ENCODE measurements around the gene ZNF136. TPM values are rescaled to one million over a fixed set of nuclear protein-coding genes. Genes with fewer than 3 reads are reported as not detected.

ZNF136 gene
- total and polyA plus RNA-seq, 2 donors (not counting 3 experiments of a cell fraction or from before 2014, with no cell fraction given), result 0.92 to 3.5 TPM

DNA sequence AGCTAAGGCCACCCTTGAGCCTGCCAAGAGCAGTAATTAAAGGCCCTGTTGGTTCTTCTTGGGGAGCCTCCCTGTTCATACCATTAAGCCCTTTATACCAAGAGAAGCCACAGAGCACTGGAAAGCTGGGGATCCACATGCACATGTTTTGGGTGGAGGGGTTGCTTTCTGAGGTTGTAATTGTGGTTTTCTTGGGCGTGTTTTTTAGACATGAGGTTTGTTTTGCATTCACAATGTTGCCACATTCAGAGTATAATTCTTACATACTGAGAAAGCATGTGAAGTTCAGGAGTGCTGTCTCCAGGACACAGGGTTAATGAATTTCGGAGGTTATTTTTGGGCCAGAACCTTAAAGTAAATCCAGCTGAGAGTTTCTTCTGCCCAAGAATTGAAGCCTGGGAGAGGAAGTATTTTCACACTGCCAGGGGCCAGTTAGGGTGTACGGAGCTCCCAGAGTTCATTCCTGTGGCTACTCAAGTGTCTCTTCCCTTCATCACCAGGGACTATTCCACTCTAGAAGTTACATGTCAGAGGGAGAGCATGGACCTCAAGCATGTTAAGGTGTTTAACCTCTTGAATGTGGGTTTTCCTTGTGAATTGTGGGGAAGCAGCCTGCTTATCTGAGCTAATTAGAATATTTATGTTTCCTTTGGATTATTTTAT lies 37.0 kb downstream of the ZNF136 start:
- Histone ChIP-seq H3K4me1 (ENCODE audit: control insufficient read depth, extremely low read depth, insufficient read depth, low read length) (no peaks in the 10 kb centered on the region), H3K9me3 (replicated peaks; ENCODE audit: control insufficient read depth, insufficient read depth, low read length) (no peaks in the 10 kb centered on the region), H3K4me2 (ENCODE audit: insufficient read depth, low read length) (no peak overlapping the region), H2AFZ (ENCODE audit: low read depth, low read length) (no peak overlapping the region), H3K27me3 (ENCODE audit: control insufficient read depth in 2 of 2, insufficient read depth in 2 of 2, low read length in 2 of 2) (no peaks in the 10 kb centered on the region), H3K9me1 (replicated peaks; ENCODE audit: control insufficient read depth, extremely low read depth, insufficient read depth, low read length) (no peaks in the 10 kb centered on the region), H3K79me2 (ENCODE audit: control insufficient read depth, insufficient read depth, low read length) (no peaks in the 10 kb centered on the region), H3K36me3 (ENCODE audit: control insufficient read depth in 2 of 2, extremely low read depth in 1 of 2, insufficient read depth in 2 of 2, low read length in 2 of 2) (no peaks in the 10 kb centered on the region), H4K20me1 (replicated peaks; ENCODE audit: control insufficient read depth, extremely low read depth, insufficient read depth, low read length) (no peaks in the 10 kb centered on the region), H3K9ac (replicated peaks; ENCODE audit: extremely low read depth, insufficient read depth, low read length) (no peak overlapping the region), H3K27ac (ENCODE audit: insufficient read depth, low read depth, low read length) (no peak overlapping the region), H3K4me3 (replicated peaks in 1 of 3; ENCODE audit: insufficient read depth in 1 of 3, low read depth in 1 of 3, low read length in 3 of 3) (no peak overlapping the region)
- ChIA-PET POLR2A (no interaction called here), CTCF (no interaction called here)
- DNase-seq (ENCODE audit: low read depth, low spot score) (no peak), FAIRE-seq (no peak)
- TF ChIP-seq GATA2 (IDR thresholded peaks at IDR 0.05; ENCODE audit: insufficient read depth, insufficient read length, low read depth, low read length) (no peak), MYC (IDR thresholded peaks at IDR 0.05; ENCODE audit: low read depth, low read length) (no peak)
- TF ChIP-seq, protein P1, sequence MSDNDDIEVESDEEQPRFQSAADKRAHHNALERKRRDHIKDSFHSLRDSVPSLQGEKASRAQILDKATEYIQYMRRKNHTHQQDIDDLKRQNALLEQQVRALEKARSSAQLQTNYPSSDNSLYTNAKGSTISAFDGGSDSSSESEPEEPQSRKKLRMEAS (IDR thresholded peaks at IDR 0.05; ENCODE audit: insufficient read depth, insufficient read length), result no peak
- BruUV-seq (replicated peaks), result no TSS peak
- intact Hi-C loops (cut with micrococcal nuclease) (no loop called here), dilution Hi-C loops (cut with MboI; ENCODE audit: extremely low pct_ligation_motif_present, low sequenced_read_pairs) (no loop called here)

DNA sequence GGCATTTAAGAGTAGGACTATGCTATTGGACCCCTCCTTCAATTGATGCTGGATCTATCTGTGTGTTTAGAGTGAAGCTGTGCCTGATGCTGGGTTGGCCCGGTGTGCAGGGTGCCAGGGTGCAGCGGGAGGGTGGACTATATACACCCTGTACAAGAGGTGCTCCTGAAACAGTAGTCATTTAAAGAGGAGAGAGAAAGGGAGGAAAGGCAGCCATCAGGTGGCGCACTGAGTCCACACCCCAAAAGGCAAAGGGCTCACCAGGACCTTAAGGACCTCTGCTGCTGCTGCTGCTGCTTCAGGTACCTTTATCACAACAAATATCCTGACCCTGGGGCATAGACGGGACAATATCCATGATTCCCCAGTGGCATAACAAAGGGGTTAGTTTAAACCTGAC lies 39.4 kb downstream of the ZNF136 start:
- intact Hi-C loops (cut with micrococcal nuclease) (no loop called here), dilution Hi-C loops (cut with MboI; ENCODE audit: extremely low pct_ligation_motif_present, low sequenced_read_pairs) (no loop called here)
- no peak overlapping the region for H3K4me2 ChIP-seq (ENCODE audit: insufficient read depth, low read length)
- no peaks in the 10 kb centered on the region for H3K36me3 ChIP-seq (ENCODE audit: control insufficient read depth in 2 of 2, extremely low read depth in 1 of 2, insufficient read depth in 2 of 2, low read length in 2 of 2)
- no peak for DNase-seq (ENCODE audit: low read depth, low spot score)
- H3K27me3 ChIP-seq (ENCODE audit: control insufficient read depth in 2 of 2, insufficient read depth in 2 of 2, low read length in 2 of 2), result no peaks in the 10 kb centered on the region
- H3K79me2 ChIP-seq (ENCODE audit: control insufficient read depth, insufficient read depth, low read length), result no peaks in the 10 kb centered on the region
- ChIA-PET POLR2A (no interaction called here), CTCF (no interaction called here)
- no peak overlapping the region for H3K9ac ChIP-seq (replicated peaks; ENCODE audit: extremely low read depth, insufficient read depth, low read length)
- BruUV-seq (replicated peaks), result no TSS peak
- no peaks in the 10 kb centered on the region for H3K9me1 ChIP-seq (replicated peaks; ENCODE audit: control insufficient read depth, extremely low read depth, insufficient read depth, low read length)
- H3K4me3 ChIP-seq (replicated peaks in 1 of 3; ENCODE audit: insufficient read depth in 1 of 3, low read depth in 1 of 3, low read length in 3 of 3), result no peak overlapping the region
- H4K20me1 ChIP-seq (replicated peaks; ENCODE audit: control insufficient read depth, extremely low read depth, insufficient read depth, low read length), result no peaks in the 10 kb centered on the region
- H2AFZ ChIP-seq (ENCODE audit: low read depth, low read length), result no peak overlapping the region
- H3K4me1 ChIP-seq (ENCODE audit: control insufficient read depth, extremely low read depth, insufficient read depth, low read length), result no peaks in the 10 kb centered on the region
- H3K9me3 ChIP-seq (replicated peaks; ENCODE audit: control insufficient read depth, insufficient read depth, low read length), result no peaks in the 10 kb centered on the region
- H3K27ac ChIP-seq (ENCODE audit: insufficient read depth, low read depth, low read length), result no peak overlapping the region
- no peak for TF ChIP-seq MYC (IDR thresholded peaks at IDR 0.05; ENCODE audit: low read depth, low read length)
- TF ChIP-seq GATA2 (IDR thresholded peaks at IDR 0.05; ENCODE audit: insufficient read depth, insufficient read length, low read depth, low read length), result no peak
- TF ChIP-seq, protein P1 (IDR thresholded peaks at IDR 0.05; ENCODE audit: insufficient read depth, insufficient read length), result no peak
- no peak for TF ChIP-seq POLR2AphosphoS5 (IDR thresholded peaks at IDR 0.05; ENCODE audit: insufficient read depth, low read depth, low read length)
- TF ChIP-seq JUN (IDR thresholded peaks at IDR 0.05; ENCODE audit: borderline replicate concordance, insufficient read depth, insufficient read length, low read depth), result no peak
- no peak for TF ChIP-seq EZH2 (IDR thresholded peaks at IDR 0.05; ENCODE audit: borderline replicate concordance, low read depth, low read length, severe bottlenecking)
- TF ChIP-seq FOS (IDR thresholded peaks at IDR 0.05; ENCODE audit: borderline replicate concordance, insufficient read depth, low read length), result no peak
- no peak for TF ChIP-seq POLR2A (IDR thresholded peaks at IDR 0.05; ENCODE audit: low read depth, low read length)
- TF ChIP-seq, protein P2, sequence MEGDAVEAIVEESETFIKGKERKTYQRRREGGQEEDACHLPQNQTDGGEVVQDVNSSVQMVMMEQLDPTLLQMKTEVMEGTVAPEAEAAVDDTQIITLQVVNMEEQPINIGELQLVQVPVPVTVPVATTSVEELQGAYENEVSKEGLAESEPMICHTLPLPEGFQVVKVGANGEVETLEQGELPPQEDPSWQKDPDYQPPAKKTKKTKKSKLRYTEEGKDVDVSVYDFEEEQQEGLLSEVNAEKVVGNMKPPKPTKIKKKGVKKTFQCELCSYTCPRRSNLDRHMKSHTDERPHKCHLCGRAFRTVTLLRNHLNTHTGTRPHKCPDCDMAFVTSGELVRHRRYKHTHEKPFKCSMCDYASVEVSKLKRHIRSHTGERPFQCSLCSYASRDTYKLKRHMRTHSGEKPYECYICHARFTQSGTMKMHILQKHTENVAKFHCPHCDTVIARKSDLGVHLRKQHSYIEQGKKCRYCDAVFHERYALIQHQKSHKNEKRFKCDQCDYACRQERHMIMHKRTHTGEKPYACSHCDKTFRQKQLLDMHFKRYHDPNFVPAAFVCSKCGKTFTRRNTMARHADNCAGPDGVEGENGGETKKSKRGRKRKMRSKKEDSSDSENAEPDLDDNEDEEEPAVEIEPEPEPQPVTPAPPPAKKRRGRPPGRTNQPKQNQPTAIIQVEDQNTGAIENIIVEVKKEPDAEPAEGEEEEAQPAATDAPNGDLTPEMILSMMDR (IDR thresholded peaks at IDR 0.05; ENCODE audit: extremely low read depth in 1 of 2, insufficient read depth in 1 of 2, low read depth in 1 of 2, low read length in 2 of 2), result no peak
- no peak for FAIRE-seq
